ENCODE data around the gene SBNO2.

SBNO2 gene

DNA sequence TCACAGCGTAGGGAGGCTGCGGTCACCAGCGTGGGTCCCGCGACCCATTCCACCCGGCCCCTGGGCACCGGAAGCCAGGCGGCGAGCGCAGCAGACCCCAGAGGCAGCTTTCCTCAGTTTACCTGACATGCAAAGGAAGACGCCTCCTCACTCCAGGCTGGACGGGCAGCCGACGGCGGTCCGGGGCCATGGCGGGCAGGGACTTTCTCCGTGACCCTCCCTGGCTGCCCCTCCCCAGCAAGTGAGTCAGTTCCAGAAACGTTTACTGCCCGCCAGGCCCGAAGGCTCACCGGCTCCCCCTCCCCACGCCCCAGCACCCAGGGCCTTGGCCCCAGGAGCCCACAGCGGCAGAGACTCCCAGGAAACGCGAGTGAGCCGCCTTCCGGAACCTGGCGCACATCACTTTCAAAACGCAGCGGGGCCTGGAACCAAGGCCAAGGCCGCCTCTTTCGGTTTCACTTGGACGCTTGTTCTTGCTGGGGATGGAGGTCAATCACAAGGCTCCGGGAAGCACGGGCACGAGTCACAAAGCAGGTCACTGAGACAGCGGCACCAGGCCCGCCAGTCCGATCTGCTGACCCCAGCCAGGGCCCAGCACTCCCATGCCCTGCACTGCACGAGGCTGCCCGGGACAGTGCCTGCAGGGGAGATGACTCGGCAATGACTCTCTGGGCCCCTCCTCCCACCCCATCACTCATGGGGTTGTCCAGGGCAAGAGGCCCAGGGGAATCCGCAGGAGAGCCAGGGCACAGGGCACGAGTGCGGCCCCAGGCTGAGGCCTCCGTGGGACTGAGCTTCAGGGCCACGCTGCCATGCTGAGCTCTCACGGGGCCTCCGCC lies 5.3 kb downstream of the SBNO2 start:
- peak; percentile 49 for DNase-seq

DNA sequence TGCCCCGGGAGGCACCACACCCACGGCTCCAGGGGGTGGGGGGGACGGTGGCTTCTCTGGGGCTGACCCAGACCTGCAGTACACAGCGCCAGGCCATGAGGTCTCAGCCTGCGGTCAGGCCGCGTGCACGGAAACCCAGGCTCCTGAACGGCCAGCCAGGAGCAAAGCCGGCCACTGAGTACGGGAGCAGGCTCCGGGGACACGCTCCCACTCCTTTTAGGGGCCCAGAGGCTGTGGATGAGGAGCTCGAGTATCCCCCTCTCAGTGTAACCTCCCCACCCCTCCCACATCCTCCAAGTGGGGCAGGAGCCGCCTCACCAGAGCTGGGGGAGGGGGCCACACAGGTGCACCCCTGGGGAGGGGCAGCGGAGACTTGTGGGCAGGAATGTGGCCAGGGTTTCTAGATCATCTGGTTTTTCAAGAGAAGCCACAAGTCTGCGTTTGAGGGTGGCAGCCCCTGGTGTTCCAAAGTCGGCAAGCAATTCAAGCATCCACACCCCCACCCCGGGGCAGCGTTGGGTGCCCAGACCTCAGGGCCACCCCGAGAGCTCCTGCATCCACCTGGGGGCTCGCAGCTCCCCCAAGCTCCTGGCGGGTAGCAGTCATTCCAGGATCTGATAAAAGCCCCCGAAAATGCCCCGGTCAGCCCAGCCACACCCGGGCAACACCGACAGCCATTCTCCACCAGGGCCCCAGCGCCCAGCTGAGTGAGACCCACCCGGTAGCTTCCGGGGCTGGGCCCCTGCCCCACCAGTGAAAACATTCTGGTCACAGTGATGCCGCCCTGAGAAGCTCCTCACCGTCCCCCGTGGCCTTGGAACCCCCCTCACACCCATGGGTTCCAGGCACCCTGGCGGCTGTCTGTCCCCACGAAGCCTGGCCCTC lies 6.1 kb downstream of the SBNO2 start:
- DNase-seq: no peak

DNA sequence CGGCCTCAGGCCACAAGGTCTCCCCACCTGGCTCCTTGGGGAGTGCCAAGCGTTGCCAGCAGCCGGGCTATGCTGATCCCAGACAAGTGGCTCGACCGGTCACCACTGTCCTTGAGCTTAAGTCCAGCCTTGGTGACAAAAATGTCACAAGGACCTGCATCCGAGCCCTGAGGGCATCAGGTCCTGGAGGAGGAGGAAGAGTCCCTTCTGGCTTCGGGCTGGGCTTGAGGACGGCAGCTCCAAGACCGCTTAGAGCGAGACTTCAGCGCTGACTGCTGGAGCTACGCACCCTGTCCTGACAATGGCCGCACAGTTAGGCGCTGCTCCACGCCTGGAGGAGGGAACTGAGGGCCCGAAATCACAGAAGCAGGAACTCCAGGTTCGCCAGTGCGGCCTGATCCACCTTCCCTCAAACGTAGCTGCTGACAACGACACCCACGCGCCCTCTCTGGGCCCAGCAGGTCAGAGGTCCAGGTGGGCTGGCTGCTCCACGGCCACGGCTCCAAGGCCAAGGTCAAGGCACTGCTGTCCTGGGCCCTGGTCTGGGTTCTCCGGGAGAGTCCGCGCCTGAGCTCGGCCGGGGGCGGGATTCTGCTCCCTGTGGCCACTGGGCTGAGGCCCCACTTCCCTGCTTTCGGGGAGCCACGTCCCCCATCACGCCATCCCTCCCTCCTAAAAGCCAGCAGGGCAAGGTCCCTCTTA lies 7.0 kb downstream of the SBNO2 start:
- DNase-seq: no peak

DNA sequence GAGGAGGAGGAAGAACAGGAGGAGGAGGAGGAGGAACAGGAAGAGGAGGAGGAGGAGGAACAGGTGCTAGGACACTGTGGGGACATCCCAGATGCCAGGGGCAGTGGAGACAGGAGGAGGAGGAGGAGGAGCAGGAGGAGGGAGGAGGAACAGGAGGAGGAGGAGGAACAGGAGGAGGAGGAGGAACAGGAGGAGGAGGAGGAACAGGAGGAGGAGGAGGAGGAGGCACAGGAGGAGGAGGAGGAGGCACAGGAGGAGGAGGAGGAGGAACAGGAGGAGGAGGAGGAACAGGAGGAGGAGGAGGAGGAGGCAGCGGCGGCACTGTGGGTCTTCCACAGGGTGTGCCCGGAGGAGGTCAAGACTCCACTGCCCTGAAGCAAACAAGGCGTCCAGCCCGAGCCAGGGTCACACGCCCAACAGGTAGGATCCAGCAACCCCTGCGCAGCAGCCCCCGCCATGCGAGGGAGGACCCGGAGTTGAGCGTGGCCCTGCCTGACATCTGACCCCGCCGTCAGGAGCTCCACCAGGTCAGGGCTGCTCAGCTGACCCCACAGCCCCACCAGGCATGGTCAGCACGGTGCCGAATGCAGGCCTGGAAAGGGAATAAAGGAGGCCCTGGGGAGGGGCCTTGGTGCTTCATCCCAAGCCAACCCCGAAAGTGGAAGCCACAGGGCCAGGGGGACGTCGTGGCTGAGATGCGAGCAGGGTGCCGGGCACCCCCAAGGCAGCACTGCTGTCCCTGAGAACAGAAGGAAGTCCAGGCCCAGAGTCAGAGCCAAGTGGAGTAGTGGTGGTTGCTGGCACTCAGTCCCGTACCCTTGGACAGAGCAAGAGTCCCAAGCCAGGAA lies 9.2 kb downstream of the SBNO2 start:
- no peak for DNase-seq

DNA sequence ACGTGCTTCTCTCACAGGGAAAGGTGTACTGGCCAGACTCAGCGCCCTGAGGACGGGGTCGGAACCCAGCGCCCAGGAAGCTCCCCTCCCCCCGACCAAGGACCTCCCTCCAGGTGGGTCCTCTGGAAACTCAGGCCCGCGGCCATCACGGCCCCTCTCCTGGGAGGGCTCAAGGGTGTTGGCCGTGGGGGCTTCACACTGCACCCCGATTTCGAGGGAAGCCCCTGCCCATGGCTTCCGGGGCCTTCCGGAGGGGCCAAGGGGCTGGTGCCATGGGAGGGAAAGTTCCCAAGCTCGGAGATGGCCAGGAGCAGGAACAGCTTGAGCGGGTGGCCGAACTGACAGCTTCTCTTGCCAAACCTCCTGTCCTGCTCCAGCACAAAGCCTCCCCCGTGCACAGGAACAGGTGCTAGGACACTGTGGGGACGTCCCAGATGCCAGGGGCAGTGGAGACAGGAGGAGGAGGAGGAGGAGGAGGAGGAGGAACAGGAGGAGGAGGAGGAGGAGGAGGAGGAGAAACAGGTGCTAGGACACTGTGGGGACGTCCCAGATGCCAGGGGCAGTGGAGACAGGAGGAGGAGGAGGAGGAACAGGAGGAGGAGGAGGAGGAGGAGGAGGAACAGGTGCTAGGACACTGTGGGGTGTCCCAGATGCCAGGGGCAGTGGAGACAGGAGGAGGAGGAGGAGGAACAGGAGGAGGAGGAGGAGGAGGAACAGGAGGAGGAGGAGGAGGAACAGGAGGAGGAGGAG lies 10.0 kb downstream of the SBNO2 start:
- DNase-seq: no peak

DNA sequence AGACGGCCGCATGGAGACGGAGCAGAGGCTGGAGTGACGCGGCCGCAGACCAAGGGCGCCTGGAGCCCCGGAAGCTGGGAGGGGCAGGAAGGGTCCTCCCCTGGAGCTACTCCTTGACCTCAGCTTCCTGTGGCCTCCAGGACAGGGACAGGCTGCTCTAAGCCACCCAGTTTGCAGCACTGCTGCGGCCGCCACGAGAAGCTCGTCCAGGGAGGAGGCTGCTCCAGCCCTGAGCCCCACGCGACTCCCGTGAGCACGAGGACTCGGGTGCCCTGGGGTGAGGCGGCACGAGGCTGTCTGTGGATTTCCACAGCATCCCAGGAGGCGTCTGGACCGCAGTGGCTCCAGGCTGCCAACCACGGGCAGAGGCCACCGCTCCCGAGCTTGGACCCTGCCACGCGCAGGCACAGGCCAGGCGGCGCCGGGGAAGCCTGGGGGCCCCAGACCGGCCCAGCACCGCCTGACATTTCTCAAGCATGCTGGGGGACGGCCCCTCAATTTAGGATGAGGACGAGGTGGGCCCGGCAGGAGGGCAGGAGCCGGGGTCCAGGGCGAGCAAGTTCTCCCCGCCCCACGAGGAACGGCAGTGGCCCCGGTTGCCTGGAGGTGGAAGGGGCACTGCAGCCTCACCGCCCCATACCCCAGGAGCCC lies 10.7 kb downstream of the SBNO2 start:
- DNase-seq: peak; percentile 30

DNA sequence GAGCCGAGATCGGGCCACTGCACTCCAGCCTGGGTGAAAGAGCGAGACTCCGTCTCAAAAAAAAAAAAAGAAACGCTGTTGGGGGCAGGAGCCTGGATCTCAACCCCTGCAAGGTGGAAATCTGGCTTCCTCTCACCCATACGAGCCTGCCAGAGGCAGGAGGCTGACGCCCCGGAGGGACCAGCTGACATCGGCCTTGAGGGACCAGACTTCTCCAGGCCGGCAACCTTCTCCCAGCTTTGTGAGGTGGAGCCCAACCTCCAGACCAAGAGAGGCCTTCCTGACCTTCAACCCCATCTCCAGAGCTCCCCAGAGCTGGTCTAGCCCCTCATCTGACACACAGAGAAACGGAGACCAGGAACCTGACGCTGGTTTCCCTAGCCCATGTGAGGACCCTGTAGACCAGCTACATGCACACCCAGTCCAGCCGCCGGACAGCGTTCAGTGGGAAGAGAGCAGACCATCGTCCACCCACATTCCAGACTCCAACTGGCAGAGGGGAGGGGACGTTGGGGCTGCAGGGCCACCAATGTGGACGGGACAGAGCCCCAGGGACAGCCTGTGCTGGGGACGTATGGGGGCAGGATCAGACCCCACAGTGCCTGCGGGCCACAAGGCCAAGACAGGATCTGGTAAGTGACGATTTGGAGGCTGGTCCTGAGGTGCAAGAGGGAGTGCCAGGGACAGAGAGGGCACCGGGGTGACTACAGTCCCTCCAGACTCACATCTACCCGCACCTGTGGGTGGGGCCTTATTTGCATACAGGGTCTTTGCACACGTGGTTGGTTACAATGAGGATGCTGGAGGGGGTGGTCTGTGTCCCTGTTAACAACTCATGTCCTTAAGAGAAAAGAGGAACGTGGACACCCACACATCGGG lies 11.4 kb downstream of the SBNO2 start:
- DNase-seq: no peak

DNA sequence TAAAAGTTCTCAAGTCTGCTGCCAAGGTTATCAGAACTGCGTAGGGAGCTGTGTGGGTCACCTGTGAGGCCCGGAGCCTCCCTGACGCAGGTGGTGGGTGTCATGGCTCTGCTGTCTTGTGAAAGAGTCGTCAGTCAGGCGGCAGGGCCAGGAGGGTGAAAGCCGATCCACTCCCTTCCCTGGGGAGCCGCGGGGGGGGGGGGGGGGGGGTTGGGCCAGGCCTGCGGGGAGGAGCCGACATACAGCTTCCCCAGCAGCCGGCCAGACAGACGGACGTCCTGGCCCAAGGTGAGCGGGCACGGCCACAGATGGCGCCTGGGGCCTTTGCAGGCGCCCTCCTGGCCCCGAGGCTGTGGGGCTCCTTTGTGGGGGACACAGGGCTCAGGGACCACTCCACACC lies 12.4 kb downstream of the SBNO2 start:
- no peak for DNase-seq

DNA sequence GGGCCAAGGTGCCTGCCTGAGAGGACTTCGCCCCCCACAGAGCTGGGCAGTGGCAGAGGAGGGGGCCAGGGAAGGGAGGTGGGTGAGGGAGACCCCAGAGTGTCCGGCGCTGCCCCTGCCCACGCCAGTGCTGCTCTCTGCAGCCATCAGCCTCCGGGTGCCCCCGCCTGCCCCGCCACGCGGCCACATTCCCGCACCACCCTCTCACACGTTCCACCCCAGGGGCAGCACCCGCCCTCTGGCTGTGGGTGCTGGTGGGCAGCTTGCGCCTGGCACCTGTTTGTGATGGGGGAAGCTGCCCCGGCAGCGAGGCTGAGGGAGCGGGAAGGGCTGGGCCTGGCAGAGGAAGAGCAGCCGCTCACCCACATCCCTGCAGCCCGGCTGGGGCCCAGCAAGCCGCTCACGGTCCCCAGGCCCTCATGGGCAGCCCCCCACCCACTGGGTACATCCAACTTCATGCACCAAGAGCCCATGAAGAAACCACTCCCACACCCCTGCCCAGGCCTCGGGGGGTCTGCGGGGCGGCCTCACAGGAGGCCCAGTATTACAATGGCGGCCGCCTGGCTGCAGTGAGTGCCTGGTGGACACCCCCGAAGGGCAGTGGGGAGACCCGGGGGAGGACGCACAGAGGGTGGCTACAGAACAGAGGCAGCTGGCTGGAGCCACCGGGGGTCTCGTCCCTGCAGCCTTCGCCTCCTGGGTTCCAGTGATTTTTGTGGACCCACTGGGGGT lies 14.0 kb downstream of the SBNO2 start:
- no peak for DNase-seq

DNA sequence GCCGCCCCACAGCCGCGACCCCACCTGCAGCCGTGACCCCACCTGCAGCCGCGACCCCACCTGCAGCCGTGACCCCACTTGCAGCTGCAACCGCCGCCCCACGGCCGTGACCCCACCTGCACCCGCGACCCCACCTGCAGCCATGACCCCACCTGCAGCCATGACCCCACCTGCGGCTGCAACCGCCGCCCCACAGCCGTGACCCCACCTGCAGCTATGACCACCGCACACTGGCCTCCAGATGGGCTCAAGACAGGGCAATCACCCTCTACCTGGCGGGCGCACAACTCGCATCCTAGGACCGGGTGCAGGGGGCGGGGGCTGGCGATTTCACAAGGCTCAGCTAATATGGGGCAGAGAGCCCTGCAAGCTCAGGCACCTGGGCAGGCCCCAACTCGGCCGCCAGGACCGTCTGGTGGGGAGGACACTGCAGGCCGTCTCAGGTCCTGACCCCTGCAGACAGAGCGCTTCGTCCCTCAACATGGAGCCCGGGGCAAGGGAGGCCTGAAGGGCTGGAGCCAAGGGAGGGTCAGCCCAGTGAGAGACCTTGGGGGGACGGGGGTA lies 15.1 kb downstream of the SBNO2 start:
- DNase-seq: no peak

DNA sequence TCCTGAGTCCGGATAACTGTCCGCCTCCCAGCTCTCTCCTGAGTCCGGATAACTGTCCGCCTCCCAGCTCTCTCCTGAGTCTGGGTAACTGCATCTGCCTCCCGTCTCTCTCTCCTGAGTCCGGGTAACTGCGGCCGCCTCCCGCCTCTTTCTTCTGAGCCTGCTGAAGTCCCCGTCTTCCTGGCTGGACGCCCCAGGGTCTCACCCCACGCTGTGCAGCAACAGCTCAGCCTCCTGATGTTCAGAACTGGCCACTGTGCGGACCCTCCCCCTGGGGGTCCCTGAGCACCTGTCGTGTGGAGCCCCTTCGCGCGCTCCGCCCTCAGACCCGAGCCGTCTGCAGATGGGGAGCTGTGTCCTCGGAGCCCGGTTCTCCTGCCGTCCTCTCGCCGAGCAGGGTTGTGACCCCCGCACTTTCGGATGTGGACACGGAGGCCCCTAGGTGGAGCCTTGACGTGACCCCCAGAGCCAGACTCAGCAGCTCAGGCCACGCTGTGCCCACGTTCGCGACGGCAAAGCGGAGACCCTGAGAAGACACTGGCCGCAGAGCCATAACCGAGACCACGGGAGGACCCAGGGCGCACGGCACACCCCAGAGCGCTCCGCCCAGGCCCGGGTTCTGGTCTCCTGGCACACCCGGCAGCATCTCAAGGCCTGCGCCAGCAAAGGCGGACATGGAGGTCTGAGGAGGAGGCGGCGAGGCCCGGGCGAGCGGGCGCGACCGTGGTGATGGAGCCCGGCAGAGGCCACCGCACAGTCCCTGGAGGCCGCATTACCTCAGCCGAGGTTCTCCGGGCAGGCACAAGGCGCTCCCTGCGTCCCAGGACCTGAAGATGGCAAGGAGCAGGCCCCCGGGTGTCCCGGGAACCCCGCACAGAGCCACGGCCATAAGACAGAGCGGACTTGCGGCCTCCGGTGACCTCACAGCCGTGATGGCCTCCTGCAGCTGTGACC lies 15.9 kb downstream of the SBNO2 start:
- no peak for DNase-seq

DNA sequence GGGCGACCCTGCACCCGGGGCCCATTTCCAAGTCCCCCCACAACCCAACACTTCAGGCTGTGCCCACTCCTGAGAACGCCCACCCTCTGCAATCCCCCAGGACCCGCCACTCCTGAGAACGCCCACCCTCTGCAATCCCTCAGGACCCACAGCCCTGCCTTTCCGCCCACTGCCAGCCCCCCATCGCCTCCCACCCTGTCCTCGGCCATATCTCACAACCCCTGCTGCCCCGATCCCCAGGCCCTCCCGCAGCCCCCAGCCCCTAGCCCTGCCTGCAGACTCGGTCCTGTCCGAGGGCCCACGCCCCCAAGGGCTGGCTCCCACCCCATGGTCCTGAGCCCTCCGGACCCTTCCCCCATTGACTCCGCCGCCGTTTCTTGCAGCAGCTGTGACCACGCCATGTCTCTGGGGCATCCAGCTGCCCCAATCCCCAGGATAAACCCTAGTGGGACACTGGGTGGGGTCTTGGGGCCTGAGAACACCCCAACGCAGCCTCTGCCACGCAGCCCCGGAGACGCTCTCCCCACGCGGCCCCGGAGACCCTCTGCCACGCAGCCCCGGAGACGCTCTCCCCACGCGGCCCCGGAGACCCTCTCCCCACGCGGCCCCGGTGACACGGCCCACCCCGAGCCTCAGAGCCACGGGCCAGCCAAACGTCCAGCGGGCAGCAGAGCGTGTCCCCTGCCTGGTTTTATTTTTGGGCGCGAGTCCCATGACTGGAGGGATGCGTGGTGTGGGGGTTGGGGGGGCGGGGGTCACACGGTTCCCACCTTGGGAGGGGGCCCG lies 17.0 kb downstream of the SBNO2 start:
- no peak for DNase-seq

DNA sequence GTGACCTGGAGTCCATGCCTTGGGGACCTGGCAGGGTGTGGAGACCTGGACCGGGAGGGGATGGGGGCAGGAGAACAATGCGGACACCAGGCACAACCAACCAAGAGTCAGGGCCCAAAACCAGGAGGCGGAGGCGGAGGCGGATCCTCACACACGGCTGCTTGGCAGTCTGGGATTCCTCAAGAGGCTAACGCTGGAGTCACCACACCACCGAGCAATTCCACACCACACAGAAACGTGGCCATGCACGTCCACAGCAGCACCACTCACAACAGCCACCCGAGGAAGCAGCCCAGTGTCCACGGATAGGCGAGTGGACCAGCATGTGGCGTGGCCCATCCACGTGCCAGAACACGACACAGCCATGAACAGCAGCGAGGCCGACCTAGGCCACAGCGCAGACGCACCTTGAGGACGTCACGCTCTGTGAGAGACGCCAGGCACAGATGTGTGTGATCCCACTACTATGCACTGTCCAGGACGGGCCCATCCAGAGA lies 17.7 kb downstream of the SBNO2 start:
- DNase-seq: no peak

DNA sequence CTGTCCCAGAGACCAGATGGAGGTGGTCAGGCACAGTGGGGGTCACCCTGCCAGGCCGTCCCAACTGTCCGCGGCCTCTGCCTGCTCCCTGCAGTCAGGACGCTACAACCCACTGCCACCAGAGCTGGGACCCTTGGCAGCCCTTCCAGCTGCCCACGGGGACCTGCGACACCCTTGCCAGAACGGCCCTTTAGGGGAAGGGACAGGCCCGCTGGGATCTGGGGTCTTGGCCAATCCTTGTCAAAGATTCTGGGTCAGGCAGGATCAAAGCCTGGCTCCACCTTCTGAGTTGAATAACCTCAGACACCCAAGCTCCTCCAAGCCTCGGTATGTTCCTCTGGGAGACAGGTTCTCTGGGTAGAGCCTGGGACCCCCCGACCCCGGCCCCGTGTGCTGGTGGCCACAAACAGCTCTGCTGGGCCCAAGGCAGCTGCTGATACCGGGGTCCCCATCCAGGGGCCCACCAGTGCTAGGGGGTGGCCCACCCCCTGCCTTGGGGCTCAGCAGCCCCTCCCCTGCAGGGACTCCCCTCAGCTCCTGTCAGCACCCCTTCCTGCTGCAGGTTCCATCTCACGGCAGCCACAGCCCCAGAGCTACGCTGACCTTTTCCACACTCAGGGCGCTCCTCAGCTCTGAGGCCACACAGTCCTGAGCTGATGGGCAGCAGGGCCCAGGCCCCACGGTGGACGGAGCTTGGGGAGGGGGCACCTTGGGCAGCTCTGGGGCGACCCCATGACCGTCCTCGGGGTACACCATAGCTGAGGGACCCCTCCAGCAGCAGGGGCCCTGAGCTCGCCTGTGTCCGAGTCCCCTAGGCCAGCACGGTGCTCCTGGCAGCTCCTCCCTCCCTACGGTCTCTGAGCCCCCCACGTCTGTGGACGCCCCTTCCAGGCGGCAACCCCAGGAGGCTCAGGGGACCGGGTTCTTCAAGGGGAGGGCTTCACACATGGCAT lies 18.4 kb downstream of the SBNO2 start:
- no peak for DNase-seq

DNA sequence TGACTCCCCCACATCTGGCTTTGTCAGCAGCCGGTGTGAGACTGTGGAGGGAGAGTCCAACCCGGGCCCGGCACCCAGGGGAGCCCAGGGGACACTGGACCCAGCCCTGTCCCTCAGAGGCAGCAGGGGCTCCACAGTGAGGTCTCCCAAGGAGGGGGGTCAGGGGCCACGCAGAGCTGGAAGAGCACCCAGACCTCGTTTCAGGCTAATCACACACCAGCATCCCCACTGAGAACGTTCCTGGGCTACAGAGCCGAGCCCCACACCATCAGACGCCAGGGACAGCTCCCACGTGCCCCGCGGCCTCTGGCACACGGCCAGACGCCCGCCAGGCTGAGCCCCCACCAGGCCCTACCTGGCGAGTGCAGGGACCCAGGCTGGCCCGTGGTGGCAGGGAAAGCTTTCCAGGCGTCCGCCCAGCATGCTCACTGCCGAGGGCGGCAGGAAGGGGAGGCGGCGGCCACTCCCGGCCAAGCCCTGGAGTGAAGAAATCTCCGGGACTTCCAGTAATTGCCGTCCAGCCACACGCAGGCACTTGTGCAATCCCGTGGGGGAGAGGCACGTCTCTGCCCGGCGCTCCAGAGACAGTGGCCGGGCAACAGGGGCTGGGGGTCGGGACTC lies 19.2 kb downstream of the SBNO2 start:
- peak; percentile 72 for DNase-seq
